Measurements from ENCODE around the gene REXO1. TPM values are rescaled to one million over a fixed set of nuclear protein-coding genes. Genes with fewer than 3 reads are reported as not detected.

REXO1 gene
- total and polyA plus RNA-seq, 2 of the 8 experiments (the other 6 are each of a cell fraction or from before 2014, with no cell fraction given): 42.4 to 44.3 TPM

DNA sequence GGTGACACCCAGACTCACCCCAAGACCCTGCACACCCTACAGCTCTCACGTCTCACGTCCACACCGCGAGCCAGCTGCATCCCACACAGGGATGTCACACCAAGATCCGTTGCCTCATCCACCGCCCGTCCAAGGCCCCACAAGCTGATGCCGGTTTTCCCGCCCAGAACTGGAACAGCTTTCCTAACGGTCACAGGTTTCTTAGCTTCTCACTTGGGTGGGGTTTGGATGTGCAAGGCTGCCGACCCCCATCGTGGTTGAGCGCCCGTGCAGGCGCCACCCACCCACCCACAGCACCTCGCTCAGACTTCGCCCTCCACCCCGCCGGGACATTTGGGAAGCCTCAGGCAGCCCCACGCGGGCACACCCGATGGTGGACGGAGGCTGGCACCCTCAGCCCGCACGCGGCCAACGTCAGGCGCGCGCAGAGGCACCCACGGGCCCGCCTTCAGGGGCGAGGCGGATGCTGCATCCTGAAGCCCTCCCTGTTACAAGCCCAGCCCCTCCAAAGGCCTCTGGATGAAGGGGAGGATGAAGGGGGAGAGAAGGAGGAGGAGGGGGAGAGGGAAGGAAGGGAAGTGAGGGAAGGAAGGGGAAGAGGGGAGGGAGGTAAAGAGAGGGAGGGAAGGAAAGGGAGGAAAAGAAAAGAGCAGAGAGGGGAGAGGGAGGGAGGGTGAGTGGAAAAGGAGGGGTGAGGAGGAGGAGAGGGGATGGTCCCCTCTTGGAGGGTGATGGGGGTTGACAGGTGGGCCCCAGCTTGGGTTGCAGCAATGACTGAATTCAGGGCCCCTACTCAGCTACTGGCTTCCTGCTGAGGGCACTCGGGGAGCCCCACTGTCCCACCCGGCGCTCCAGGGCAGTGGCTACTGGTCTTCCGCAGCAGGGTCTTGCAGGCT, 82.1 kb downstream of the REXO1 start:
- Histone ChIP-seq H3K14ac (ENCODE audit: insufficient read length) (no peak overlapping the region), H3K4ac (replicated peaks; ENCODE audit: insufficient read length, low read depth, low read length) (peak overlapping the region; percentile 46), H3K23ac (ENCODE audit: insufficient read length) (no peak overlapping the region), H3K23me2 (ENCODE audit: low read depth, low read length) (peaks cover 9% of the 10 kb centered on the region; the same call in 1 of the 2 replicates), H3K79me2 (ENCODE audit: control insufficient read depth in 1 of 2, insufficient read depth in 2 of 2, low read length in 2 of 2) (no peaks in the 10 kb centered on the region), H3K18ac (ENCODE audit: extremely low read depth, low read length) (peak overlapping the region; percentile 48), H2BK12ac (ENCODE audit: low read depth, low read length) (peak overlapping the region; percentile 96; the same call in 1 of the 2 replicates), H2BK5ac (ENCODE audit: low read depth, low read length) (no peak overlapping the region; the same call in 1 of the 2 replicates), H3K9me3 (ENCODE audit: insufficient read depth in 2 of 2, low read depth in 1 of 2, low read length in 1 of 2) (peaks cover 6 to 7% of the 10 kb centered on the region in 2 experiments; a peak in 3 of 4 replicates), H2BK20ac (ENCODE audit: low read length) (peak overlapping the region; percentile 90), H2BK120ac (replicated peaks; ENCODE audit: low read depth, low read length) (no peak overlapping the region), H3K9ac (replicated peaks in 1 of 4; ENCODE audit: extremely low read depth in 1 of 4, low read depth in 3 of 4, low read length in 3 of 4) (no peak overlapping the region), H3K79me1 (ENCODE audit: low read depth, low read length) (no peaks in the 10 kb centered on the region), H3K27me3 (replicated peaks in 1 of 4; ENCODE audit: control insufficient read depth in 3 of 4, extremely low read depth in 1 of 4, insufficient read depth in 3 of 4, low read length in 3 of 4) (peaks cover 70 to 88% (median 80%) of the 10 kb centered on the region in 4 experiments), H3K4me3 (ENCODE audit: extremely low read depth in 1 of 4, insufficient read depth in 2 of 4, low read depth in 3 of 4, low read length in 4 of 4) (peak overlapping the region in 1 of 4 experiments; percentile 39; a peak in 2 of 8 replicates), H2AFZ (ENCODE audit: low read length) (no peak overlapping the region), H3K27ac (ENCODE audit: low read depth, low read length) (no peak overlapping the region), H4K8ac (ENCODE audit: extremely low read depth, insufficient read depth, low read length) (no peak overlapping the region; the same call in none of the 2 replicates), H2AK5ac (ENCODE audit: low read depth, low read length) (peak overlapping the region; percentile 86; the same call in 1 of the 2 replicates), H3K36me3 (ENCODE audit: control insufficient read depth in 2 of 4, insufficient read depth in 4 of 4, low read length in 3 of 4) (peaks cover 0 to 6% (median 0%) of the 10 kb centered on the region in 4 experiments; a peak in 1 of 8 replicates), H4K91ac (replicated peaks; ENCODE audit: insufficient read length, low read length) (no peak overlapping the region), H3K4me2 (ENCODE audit: insufficient read depth in 1 of 2, low read depth in 2 of 2, low read length in 2 of 2) (peak overlapping the region; percentile 7 to 50; a peak in 3 of 4 replicates), H4K20me1 (replicated peaks in 1 of 2; ENCODE audit: control insufficient read depth in 1 of 2, insufficient read depth in 2 of 2, low read length in 2 of 2) (peaks cover 5 to 25% of the 10 kb centered on the region in 2 experiments), H2BK15ac (ENCODE audit: low read length) (peak overlapping the region; percentile 99), H3K56ac (replicated peaks; ENCODE audit: insufficient read length, low read depth, low read length) (no peak overlapping the region), H4K5ac (ENCODE audit: insufficient read length, low read depth, low read length) (no peak overlapping the region), H3K4me1 (replicated peaks in 1 of 4; ENCODE audit: control insufficient read depth in 3 of 4, insufficient read depth in 4 of 4, low read length in 3 of 4) (peaks cover 0 to 20% (median 8%) of the 10 kb centered on the region in 4 experiments; a peak in 6 of 7 replicates)
- CTCF ChIA-PET (ENCODE audit: partially characterized antibody): interaction anchor here (0.6 to 4.9 kb wide), 30 partner anchors 7 to 265 kb away, joined by 3 to 97 read pairs (median 4); no protein-coding TSS in a partner anchor
- 13% methylated on average over 19 of the region's 38 CpGs; no CpG with 5 or more reads in 1 of the 2 experiments for WGBS, 2 experiments (ENCODE audit: extremely low coverage in 1 of 2, insufficient coverage in 1 of 2, insufficient read length in 1 of 2, insufficient replicate concordance in 2 of 2, low coverage in 1 of 2, low lambda C conversion rate in 2 of 2, missing lambda C conversion rate in 1 of 2)
- POLR2A ChIA-PET (ENCODE audit: partially characterized antibody): interaction anchor here (0.6 to 4.4 kb wide), 7 partner anchors 9 to 93 kb away, joined by 3 to 14 read pairs (median 3); no protein-coding TSS in a partner anchor
- DNase-seq (ENCODE audit: low read depth in 1 of 2, low spot score in 2 of 2) (peak in 1 of 2 experiments; percentile 48), FAIRE-seq (no peak)
- peak; percentile 57 for TF ChIP-seq E2F6 (IDR thresholded peaks at IDR 0.05)
- no peak for TF ChIP-seq POLR2AphosphoS5 (IDR thresholded peaks at IDR 0.05; ENCODE audit: low read depth, low read length)
- peak; percentile 81; the same call in 1 of the 2 replicates for TF ChIP-seq EGR1 (IDR thresholded peaks at IDR 0.05; ENCODE audit: borderline replicate concordance, low read depth, low read length)
- TF ChIP-seq TAF7 (optimal IDR thresholded peaks at IDR 0.05; ENCODE audit: borderline replicate concordance, low read depth, low read length): no peak
- TF ChIP-seq CTBP2 (IDR thresholded peaks at IDR 0.05; ENCODE audit: borderline replicate concordance, insufficient read depth, insufficient read length, low read length): peak; percentile 88
- no peak for TF ChIP-seq JUN (IDR thresholded peaks at IDR 0.05; ENCODE audit: low read depth, low read length)
- TF ChIP-seq SIN3A (conservative IDR thresholded peaks at IDR 0.05 in 1 of 2, IDR thresholded peaks at IDR 0.05 in 1 of 2; ENCODE audit: low read depth in 1 of 2, low read length in 2 of 2): no peak

Data from H1 (cell line).